ENCODE results near the gene FOXP1.
"Not testable (repeated sequence)": the region's sequence is repeated elsewhere in the genome, so short reads cannot be mapped to it uniquely, and the experiment has no call there.

Gene FOXP1

DNA sequence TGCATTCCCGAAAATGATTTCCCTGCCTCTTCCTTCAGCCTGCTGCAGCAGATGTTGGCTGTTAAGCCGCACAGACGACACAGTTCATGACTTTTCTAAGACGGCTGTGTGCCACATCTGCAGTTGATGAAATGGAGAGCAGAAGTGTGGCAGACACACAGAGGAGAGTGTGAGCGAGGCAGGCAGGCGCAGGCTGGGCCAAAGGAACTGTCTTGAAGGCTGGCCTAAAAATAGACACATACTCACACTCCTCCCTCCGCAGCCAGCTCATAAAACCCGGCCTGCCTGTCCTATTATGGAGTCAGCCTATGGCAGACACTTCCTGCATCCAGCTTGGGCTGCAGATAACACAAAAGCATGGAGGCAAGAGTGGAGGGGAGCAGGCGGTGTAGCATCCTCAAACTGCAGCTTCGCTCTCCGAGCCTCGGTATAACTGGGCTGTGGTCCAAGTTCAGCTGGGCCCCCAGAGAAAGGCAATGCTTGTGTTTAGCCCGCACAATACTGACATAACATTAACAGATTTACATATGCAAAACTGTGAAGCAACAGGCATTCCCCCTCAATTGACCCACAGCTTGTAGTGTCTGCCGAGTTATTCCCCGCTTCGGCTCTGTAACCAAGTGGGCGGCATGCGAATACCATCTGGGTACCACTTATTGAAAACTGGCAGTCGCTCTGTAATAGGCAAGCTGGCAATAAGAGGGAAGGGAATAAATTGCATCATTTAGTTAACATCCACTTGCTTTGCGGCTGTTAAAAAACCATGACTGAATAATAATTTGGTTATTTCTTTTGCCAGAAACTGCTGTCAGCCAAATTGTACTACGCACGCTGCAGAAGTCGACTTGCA is 40.8 kb downstream of the FOXP1 start:
- Mint-ChIP-seq H3K4me3 (no peak overlapping the region), H3K27ac (no peak overlapping the region)

DNA sequence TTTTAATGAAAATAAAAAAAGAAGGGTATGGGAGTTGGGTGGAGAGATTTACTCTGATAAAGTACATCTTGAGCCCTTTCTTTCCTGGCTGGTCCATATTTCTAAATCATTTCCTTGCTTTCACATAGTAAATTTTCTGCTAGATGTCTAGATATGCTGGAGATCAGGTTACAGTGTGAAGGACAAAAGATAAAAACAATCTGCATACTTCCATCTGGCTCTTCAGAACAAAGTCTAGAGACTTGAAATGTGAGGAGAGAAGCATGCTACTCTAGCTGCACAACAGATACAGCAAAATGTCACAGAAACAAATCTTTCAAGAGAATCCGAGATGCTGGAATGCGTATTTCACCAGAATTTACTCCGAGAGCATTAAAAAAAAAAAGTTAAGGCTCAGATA is 42.2 kb downstream of the FOXP1 start:
- Mint-ChIP-seq H3K27me3 (peaks cover 6% of the 10 kb centered on the region), H3K4me3 (no peak overlapping the region), H3K36me3 (ENCODE audit: low read depth) (peaks cover 3% of the 10 kb centered on the region), H3K4me1 (ENCODE audit: low read depth) (peaks cover 32% of the 10 kb centered on the region), H3K27ac (no peak overlapping the region), H3K9me3 (no peaks in the 10 kb centered on the region)
- DNase-seq: no peak

More for the DNA sequence above, 40.8 kb downstream of the FOXP1 start:
- peaks cover 6% of the 10 kb centered on the region for H3K27me3 Mint-ChIP-seq
- no peak for DNase-seq
- H3K4me1 Mint-ChIP-seq (ENCODE audit: low read depth): peaks cover 28% of the 10 kb centered on the region
- no peaks in the 10 kb centered on the region for H3K9me3 Mint-ChIP-seq
- H3K36me3 Mint-ChIP-seq (ENCODE audit: low read depth): peaks cover 3% of the 10 kb centered on the region

DNA sequence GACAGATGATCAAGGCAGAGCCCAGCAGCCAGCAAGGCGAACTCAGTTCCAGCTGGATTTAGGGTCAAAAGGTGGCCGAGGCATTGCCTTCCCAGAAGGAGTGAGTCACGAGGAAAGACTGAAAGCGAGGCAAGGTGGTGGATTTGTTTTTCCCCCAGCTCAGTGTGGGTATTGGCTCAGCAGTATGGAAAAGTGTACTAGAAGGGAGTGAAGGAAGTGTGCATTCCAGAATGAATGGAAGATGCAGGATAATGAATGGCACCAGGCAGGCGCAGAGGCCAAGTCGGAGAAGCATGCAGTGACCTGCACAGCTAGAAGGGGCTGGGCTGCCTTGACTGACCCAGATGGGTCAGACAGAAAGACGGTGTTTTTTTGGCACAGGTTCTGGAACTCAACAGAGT is 46.3 kb downstream of the FOXP1 start:
- Mint-ChIP-seq H3K4me1 (ENCODE audit: low read depth) (peaks cover 19% of the 10 kb centered on the region), H3K9me3 (no peaks in the 10 kb centered on the region), H3K27ac (no peak overlapping the region), H3K4me3 (no peak overlapping the region), H3K36me3 (ENCODE audit: low read depth) (peaks cover 3% of the 10 kb centered on the region), H3K27me3 (peaks cover 6% of the 10 kb centered on the region)
- DNase-seq: no peak

DNA sequence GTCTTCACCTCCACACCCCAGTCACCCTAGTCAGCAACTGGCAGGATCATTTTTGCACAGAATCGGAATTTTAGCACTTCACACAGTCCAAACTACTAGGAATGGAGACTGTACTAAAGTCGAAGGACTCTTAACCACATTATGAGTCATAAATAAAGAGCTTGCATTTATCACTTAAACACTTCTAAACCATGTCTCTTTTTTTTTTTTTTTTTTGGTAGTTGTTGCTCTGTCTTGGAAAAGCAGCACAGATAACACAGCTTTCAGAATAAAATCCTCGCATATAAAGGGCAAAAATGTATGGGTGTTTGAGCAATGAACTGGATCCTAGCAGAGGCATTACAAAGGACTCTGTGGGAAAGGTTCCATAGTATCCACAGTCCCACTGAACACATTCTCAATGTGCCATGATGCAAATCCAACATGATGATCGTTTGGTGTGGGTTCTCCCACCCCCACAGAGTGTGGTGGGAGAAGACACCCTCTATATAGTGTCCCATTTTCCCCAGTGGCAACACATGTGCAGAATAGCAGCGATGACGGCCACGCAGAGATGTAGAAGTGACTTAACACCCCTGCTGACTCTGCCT is 47.1 kb downstream of the FOXP1 start:
- peaks cover 3% of the 10 kb centered on the region for H3K27me3 Mint-ChIP-seq
- no peak overlapping the region for H3K4me3 Mint-ChIP-seq
- DNase-seq: no peak
- no peak overlapping the region for H3K27ac Mint-ChIP-seq
- H3K9me3 Mint-ChIP-seq: no peaks in the 10 kb centered on the region
- peaks cover 15% of the 10 kb centered on the region for H3K4me1 Mint-ChIP-seq (ENCODE audit: low read depth)
- H3K36me3 Mint-ChIP-seq (ENCODE audit: low read depth): peaks cover 5% of the 10 kb centered on the region

DNA sequence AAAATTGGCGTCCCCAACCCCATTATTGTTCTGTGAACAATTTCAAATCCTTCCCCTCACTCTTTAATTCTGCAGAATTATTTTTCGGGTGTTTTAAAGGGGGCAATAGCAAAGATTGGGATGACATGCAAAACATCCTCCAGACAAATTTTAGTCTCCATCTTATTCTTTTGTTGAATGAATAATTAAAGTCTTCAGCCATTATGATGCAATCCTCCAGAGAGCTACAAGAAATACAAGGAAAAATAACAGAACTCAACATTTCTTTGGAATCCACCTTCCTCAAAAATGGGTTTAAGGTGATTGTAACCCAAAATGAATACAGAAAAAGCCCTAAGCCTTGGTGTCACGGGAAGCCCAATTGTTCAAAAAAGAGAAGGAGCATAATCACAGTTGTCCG is 49.9 kb downstream of the FOXP1 start:
- Mint-ChIP-seq H3K4me3 (no peak overlapping the region), H3K27ac (no peak overlapping the region), H3K9me3 (no peaks in the 10 kb centered on the region), H3K36me3 (ENCODE audit: low read depth) (peaks cover 3% of the 10 kb centered on the region), H3K27me3 (no peaks in the 10 kb centered on the region), H3K4me1 (ENCODE audit: low read depth) (peaks cover 26% of the 10 kb centered on the region)
- no peak for DNase-seq

DNA sequence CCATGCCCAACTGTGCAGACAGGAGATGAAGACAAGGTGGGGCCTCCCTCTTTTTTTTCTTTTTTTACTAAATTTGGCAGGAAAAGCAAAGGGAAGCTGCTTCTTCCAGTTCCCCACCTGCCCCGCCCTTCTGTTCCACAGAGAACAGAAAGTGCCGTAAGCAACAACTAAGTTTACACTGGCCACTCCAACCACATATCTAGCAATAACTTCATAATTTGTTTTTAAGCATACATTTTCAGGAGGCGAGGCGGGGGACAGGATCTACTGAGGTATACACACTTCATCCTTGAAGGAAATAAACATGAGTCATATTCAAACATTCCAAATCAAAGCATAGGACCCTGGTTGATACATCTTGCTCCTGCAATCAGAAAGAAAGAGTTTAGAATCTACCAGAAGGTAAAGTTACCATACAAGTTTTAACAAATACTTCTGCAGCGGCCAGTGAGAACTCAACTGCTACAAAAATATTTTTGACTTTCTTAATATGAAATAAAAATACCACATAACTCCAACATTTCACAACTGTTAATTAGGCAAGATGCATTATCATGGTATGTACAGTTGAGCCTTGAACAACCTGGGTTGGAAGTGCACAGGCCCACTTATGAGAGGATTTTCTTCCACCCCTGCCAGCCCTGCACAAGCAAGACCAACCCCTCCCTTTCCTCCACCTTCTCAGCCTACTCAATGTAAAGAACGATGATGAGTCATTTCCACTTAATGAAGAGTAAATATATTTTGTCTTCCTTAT is 50.7 kb downstream of the FOXP1 start:
- Mint-ChIP-seq H3K4me3 (no peak overlapping the region), H3K27me3 (no peaks in the 10 kb centered on the region), H3K9me3 (no peaks in the 10 kb centered on the region), H3K4me1 (ENCODE audit: low read depth) (peaks cover 30% of the 10 kb centered on the region), H3K27ac (no peak overlapping the region), H3K36me3 (ENCODE audit: low read depth) (peaks cover 3% of the 10 kb centered on the region)
- no peak for DNase-seq

DNA sequence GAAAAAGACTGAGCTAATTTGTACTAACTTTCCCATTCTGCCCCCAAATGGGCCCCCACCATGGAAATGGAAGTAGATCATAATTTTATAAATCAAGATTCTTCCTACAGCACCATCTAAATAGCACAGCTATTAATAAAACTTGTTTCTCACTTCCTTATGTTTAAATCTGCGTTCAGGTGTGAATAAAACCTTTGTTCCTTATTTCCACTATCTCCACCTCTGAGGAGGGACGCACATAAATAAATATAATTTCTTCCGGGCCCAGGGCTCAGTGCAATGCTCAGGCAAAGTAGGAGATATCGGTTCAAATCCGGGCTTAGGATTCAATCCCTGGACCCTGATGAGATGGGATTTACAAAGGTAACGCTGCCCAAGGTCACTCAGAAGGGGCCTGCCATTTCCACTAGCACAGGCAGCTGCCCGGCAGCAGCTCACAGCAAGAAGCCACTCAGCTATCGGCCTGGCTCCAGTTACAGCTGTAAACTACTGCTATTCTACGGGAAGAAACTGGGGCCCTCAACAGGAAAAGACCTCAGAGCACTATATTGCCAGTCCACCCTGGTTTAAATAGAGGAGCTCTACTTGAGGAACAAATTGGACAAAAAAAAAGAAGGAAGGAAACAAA is 52.5 kb downstream of the FOXP1 start:
- Mint-ChIP-seq H3K27ac (no peak overlapping the region), H3K9me3 (no peaks in the 10 kb centered on the region), H3K36me3 (ENCODE audit: low read depth) (peaks cover 5% of the 10 kb centered on the region), H3K4me1 (ENCODE audit: low read depth) (peaks cover 22% of the 10 kb centered on the region), H3K27me3 (no peaks in the 10 kb centered on the region), H3K4me3 (no peak overlapping the region)
- DNase-seq: no peak

DNA sequence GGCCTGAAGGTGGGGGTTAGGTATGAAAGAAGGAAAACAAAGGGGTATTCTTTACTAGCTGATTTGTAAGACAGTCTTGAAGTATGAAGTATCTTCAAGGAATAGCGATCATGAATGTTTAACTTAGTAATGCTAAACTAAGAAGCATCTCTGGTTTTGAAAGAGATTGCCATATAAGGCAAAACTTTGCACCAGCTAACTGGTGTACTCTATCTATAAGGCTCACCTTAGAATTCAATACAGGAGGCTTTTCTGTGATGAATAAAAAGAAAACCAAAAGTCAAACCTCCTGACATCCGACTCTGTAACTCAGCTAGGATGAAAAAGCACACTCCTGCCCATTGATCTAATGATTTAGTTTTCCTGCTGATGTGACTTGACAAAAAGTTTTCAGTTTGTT is 54.7 kb downstream of the FOXP1 start:
- no peak for DNase-seq

DNA sequence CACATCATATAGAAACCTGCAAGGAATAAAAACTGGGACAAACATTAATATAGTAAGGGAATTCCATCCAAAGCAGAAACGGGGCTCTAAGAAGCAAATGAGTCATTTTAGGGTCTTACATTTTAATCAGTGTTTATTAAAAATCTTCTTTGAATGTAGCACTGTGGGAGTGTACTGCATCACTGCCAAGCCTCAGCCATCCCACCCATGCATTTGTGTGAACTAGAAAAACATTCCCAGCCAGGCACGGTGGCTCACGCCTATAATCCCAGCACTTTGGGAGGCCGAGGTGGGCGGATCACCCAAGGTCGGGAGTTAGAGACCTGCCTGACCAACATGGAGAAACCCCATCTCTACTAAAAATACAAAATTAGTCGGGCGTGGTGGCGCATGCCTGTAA is 57.1 kb downstream of the FOXP1 start:
- H3K9me3 Mint-ChIP-seq; H3K4me3 Mint-ChIP-seq; DNase-seq; H3K27ac Mint-ChIP-seq; H3K36me3 Mint-ChIP-seq (ENCODE audit: low read depth); H3K27me3 Mint-ChIP-seq: not testable (repeated sequence)
- peaks cover 15% of the 10 kb centered on the region for H3K4me1 Mint-ChIP-seq (ENCODE audit: low read depth)

More for the DNA sequence above, 54.7 kb downstream of the FOXP1 start:
- H3K9me3 Mint-ChIP-seq: no peaks in the 10 kb centered on the region
- H3K4me1 Mint-ChIP-seq (ENCODE audit: low read depth): peaks cover 20% of the 10 kb centered on the region
- H3K4me3 Mint-ChIP-seq: no peak overlapping the region
- H3K27me3 Mint-ChIP-seq: no peaks in the 10 kb centered on the region
- peaks cover 5% of the 10 kb centered on the region for H3K36me3 Mint-ChIP-seq (ENCODE audit: low read depth)
- H3K27ac Mint-ChIP-seq: peak overlapping the region; percentile 62

DNA sequence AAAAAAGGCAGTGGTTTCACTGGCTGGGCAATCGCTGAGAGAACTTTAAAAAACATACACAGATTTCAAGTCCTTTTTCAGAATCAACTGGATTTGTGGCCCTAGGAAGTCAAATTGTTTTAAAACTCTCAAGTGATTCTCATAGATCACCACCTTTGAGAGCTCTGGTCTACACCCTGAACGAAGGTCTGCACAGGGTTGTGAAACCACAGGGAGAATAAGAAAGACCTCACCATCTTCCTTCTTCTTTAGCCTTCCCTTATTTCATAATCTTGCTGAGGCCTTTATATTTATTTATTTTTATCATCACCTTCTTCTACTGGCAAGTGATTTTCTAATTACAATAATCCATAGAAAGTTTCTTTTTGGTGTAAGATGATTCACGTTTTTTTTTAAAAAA is 58.1 kb downstream of the FOXP1 start:
- Mint-ChIP-seq H3K27ac (no peak overlapping the region), H3K27me3 (no peaks in the 10 kb centered on the region), H3K9me3 (no peaks in the 10 kb centered on the region), H3K4me3 (no peak overlapping the region), H3K36me3 (ENCODE audit: low read depth) (peaks cover 2% of the 10 kb centered on the region), H3K4me1 (ENCODE audit: low read depth) (peaks cover 22% of the 10 kb centered on the region)
- no peak for DNase-seq

DNA sequence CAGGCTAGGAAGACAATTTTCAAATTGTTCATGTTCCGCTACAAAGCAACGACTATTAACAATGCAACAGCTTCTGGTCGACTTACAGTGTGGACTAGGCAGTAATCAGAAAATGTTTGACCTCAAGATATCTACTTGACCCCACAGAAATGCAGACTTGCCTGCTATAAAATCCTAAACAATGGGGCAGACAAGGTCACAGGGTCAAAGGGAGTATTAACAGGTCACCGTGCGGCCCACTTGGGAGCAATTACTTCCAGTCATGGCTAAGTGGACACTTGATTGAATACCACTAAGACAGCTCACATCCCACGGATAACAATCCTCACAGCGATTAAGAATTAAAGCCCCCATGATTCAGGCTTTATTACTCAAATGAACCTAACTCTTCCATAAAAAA is 58.9 kb downstream of the FOXP1 start:
- Mint-ChIP-seq H3K27me3 (no peaks in the 10 kb centered on the region), H3K9me3 (no peaks in the 10 kb centered on the region), H3K36me3 (ENCODE audit: low read depth) (peaks cover 2% of the 10 kb centered on the region), H3K4me3 (no peak overlapping the region), H3K27ac (no peak overlapping the region), H3K4me1 (ENCODE audit: low read depth) (peaks cover 23% of the 10 kb centered on the region)
- no peak for DNase-seq

DNA sequence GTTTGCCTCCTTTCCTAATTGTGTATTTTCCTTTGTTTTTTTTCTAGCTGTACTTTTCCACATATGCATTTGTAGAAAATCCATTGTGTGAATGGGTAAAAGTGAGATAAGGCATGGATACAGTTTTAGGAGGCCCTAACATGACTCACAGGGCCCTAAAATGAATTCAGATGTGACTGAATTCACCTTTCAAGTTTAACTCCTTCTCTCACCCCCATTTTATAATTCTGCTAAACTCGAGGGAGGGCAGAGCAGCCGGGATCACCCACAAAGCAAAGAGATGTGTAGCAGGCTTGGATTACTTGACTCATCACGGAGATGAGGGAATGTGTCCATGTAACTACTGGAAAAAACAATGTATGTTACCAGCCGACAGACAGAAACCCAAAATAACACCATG is 59.9 kb downstream of the FOXP1 start:
- peaks cover 2% of the 10 kb centered on the region for H3K36me3 Mint-ChIP-seq (ENCODE audit: low read depth)
- H3K27me3 Mint-ChIP-seq: no peaks in the 10 kb centered on the region
- no peak for DNase-seq
- H3K4me3 Mint-ChIP-seq: no peak overlapping the region
- peaks cover 14% of the 10 kb centered on the region for H3K4me1 Mint-ChIP-seq (ENCODE audit: low read depth)
- no peaks in the 10 kb centered on the region for H3K9me3 Mint-ChIP-seq
- no peak overlapping the region for H3K27ac Mint-ChIP-seq

DNA sequence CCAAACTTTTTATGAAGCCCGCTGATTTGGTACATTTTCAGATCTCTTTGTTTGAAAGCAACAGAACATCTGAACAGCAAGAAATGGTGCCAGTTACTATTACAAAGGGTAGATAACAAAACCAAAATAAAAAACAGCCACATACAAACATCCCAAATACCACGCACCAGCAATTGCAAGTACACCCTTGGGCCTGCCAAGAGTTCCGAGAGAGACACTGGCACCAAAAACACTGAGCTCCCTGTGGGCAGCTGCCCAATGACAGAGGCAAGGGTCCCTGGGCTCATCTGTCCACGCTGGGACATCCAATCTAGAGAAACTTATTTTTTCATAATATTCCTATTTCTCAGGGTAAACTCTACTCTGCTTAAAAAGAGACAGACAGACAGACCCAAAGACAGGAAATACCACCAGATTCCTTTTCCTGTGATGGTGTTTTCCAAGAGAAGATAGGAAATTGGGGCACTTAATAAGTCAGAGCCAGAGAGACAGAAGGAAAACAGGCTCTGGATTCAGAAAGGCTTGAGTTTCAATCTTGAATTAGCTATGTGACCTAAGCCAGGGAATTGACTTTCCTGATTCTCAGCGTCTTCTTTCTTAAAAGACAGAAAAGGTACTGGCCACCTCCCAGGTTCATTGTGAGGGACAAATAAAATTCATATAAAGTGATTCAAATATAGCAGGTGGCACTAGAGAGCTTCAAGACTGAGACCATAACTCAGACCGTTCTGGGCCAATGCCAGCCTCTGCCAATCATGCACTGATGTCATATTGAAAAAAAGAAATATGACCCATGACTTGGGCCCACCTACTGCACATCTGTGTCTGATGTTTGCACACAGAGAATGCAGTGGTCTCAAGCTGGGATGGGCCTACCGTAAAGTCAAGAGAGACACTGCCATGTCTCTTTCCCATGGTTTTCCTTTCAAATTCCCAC is 61.3 kb downstream of the FOXP1 start:
- Mint-ChIP-seq H3K27ac (no peak overlapping the region), H3K27me3 (no peaks in the 10 kb centered on the region), H3K4me1 (ENCODE audit: low read depth) (peaks cover 10% of the 10 kb centered on the region), H3K4me3 (no peak overlapping the region), H3K9me3 (no peaks in the 10 kb centered on the region), H3K36me3 (ENCODE audit: low read depth) (peaks cover 2% of the 10 kb centered on the region)
- no peak for DNase-seq

DNA sequence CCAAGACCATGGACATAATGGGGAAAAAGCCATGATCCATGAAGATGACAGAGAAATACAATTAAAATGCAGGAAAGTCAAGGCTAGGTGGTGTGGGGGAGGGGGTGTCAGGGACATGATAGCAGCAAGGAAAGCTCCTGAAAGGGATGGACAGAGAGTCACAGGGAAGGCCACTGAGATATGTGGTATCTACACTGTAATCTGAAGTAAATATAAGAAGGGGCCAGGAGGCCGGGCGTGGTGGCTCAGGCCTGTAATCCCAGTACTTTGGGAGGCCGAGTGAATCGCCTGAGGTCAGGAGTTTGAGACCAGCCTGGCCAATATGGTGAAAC is 62.5 kb downstream of the FOXP1 start:
- Mint-ChIP-seq H3K27me3 (no peaks in the 10 kb centered on the region), H3K4me3 (no peak overlapping the region), H3K36me3 (ENCODE audit: low read depth) (no peaks in the 10 kb centered on the region), H3K4me1 (ENCODE audit: low read depth) (peaks cover 10% of the 10 kb centered on the region), H3K27ac (peak overlapping the region; percentile 6), H3K9me3 (no peaks in the 10 kb centered on the region)
- DNase-seq: no peak
